Measurements from ENCODE around the gene CFAP299. TPM values are rescaled to one million over a fixed set of nuclear protein-coding genes. Genes with fewer than 3 reads are reported as not detected.

CFAP299 gene
- total RNA-seq, 4 donors from 2014 or later, result 0.84 to 2.5 (median 2.2) TPM; not detected in 1

DNA sequence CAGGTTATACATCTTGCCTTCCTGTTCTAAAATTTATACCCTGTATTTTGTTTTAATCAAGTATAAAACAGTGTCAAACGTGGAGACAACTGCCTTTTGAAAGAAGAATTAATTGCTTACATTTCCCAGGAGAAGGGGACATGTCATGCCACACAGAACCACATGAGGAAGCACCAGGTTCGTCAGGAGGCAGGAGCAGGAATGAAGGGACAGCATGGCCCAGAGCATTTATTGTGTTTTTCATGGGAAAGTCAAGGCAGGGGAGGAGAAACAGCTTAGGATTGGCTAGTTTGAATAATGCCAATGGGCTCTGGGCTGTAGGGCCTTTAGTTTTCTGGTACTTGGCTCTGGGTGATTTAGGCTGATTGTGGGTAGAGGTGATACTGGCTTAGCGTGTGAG is 203.7 kb downstream of the CFAP299 start:
- intact Hi-C loops (cut with DNase I), result no loop called here
- no peak for DNase-seq (ENCODE audit: extremely low spot score)
- Histone ChIP-seq H3K4me1 (no peaks in the 10 kb centered on the region), H3K27ac (replicated peaks in 1 of 4) (no peak overlapping the region), H3K9me3 (no peaks in the 10 kb centered on the region), H3K4me3 (no peak overlapping the region), H3K36me3 (no peaks in the 10 kb centered on the region), H3K27me3 (no peaks in the 10 kb centered on the region)
- 77% methylated on average over 3 of the region's 3 CpGs for WGBS
- TF ChIP-seq EP300 (IDR thresholded peaks at IDR 0.05) (no peak), CTCF (IDR thresholded peaks at IDR 0.05) (no peak), POLR2AphosphoS5 (IDR thresholded peaks at IDR 0.05) (no peak), POLR2A (IDR thresholded peaks at IDR 0.05; ENCODE audit: low read depth) (no peak)

GRCh38 chr4:80540349-80540748 is 204.8 kb downstream of the CFAP299 start:
- Histone ChIP-seq H3K36me3 (no peaks in the 10 kb centered on the region), H3K27me3 (no peaks in the 10 kb centered on the region), H3K4me3 (no peak overlapping the region), H3K9me3 (no peaks in the 10 kb centered on the region), H3K27ac (replicated peaks in 1 of 4) (no peak overlapping the region), H3K4me1 (no peaks in the 10 kb centered on the region)
- intact Hi-C loops (cut with DNase I), result no loop called here
- DNase-seq (ENCODE audit: extremely low spot score), result no peak
- TF ChIP-seq POLR2A (IDR thresholded peaks at IDR 0.05; ENCODE audit: low read depth), result no peak
- TF ChIP-seq EP300 (IDR thresholded peaks at IDR 0.05), result no peak
- TF ChIP-seq CTCF (IDR thresholded peaks at IDR 0.05), result no peak
- TF ChIP-seq POLR2AphosphoS5 (IDR thresholded peaks at IDR 0.05), result no peak
- 83% methylated on average over 1 of the region's 1 CpG for WGBS

DNA sequence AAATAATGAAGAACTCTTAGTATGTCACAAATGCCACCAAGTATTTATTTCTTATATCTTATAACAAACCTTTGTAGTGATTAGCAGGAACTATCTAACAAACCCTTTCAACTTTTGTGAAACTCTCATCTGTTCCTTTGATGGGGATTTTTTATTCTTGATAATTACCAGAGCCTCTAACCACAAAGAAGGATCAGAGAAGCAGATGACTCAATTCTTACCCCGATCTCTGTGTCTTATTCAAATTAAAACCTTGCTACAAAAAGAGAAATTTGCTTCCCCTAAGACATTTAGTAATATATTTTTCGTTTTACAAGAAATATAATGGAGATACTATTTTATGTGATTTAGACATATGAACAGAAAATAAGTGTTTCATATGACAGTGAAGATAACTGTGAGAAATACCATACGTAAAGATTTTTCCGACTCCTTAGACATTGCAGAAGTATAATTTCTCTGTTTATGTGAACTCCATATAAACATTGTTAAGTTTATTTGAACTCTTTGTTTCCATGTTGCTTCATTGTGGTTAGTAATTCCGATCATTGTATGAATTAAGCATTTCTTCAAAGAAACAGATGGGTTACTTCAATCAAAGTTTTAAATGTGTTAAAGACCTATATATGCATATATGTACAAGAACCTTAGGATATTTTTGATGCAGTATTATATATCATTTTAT is 205.4 kb downstream of the CFAP299 start:
- Histone ChIP-seq H3K27me3 (no peaks in the 10 kb centered on the region), H3K36me3 (no peaks in the 10 kb centered on the region), H3K4me1 (no peaks in the 10 kb centered on the region), H3K4me3 (no peak overlapping the region), H3K9me3 (no peaks in the 10 kb centered on the region), H3K27ac (replicated peaks in 1 of 4) (no peak overlapping the region)
- TF ChIP-seq CTCF (IDR thresholded peaks at IDR 0.05) (no peak), POLR2AphosphoS5 (IDR thresholded peaks at IDR 0.05) (no peak)
- intact Hi-C loops (cut with DNase I), result no loop called here
- no peak for DNase-seq (ENCODE audit: extremely low spot score)
- WGBS, result 55% methylated on average over 5 of the region's 5 CpGs

DNA sequence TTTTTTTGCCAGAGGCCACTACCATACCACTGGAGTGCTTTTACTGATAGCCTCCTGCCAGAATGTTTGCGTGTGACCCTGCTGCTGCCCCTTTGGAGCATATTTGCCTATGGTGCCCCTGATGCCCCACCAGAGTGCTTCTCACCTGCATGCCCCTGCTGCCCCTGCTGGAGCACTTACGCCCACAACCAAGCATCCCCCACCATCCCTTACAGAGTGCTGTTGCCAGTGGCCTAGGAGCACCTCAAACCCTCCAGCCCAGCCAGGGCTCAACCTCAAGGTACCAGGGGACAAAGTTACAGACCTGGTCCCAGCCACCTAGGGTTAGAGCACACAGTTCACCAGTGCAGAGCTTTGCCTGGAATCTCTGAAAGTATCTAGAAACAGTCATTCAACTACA is 207.2 kb downstream of the CFAP299 start:
- WGBS, result 100% methylated on average over 2 of the region's 2 CpGs

More for the DNA sequence above, 207.2 kb downstream of the CFAP299 start:
- TF ChIP-seq POLR2A (IDR thresholded peaks at IDR 0.05; ENCODE audit: low read depth), result no peak
- no peak for TF ChIP-seq EP300 (IDR thresholded peaks at IDR 0.05)
- no peak for TF ChIP-seq CTCF (IDR thresholded peaks at IDR 0.05)
- TF ChIP-seq POLR2AphosphoS5 (IDR thresholded peaks at IDR 0.05), result no peak
- intact Hi-C loops (cut with DNase I), result no loop called here
- Histone ChIP-seq H3K36me3 (no peaks in the 10 kb centered on the region), H3K27ac (replicated peaks in 1 of 4) (no peak overlapping the region), H3K9me3 (no peaks in the 10 kb centered on the region), H3K4me3 (no peak overlapping the region), H3K27me3 (no peaks in the 10 kb centered on the region), H3K4me1 (no peaks in the 10 kb centered on the region)
- DNase-seq (ENCODE audit: extremely low spot score), result no peak

All from esophagus muscularis mucosa (tissue), 4 donors.